ENCODE data around the gene ITPKC. TPM values are rescaled to one million over a fixed set of nuclear protein-coding genes. Genes with fewer than 3 reads are reported as not detected.

Gene ITPKC
- total RNA-seq, 2 donors from 2014 or later, result 15.2 to 15.6 TPM

- H3K27ac ChIP-seq, result no peak overlapping the region
These were observed 35.4 kb downstream of the ITPKC start for GRCh38 chr19:40752257-40752781.

DNA sequence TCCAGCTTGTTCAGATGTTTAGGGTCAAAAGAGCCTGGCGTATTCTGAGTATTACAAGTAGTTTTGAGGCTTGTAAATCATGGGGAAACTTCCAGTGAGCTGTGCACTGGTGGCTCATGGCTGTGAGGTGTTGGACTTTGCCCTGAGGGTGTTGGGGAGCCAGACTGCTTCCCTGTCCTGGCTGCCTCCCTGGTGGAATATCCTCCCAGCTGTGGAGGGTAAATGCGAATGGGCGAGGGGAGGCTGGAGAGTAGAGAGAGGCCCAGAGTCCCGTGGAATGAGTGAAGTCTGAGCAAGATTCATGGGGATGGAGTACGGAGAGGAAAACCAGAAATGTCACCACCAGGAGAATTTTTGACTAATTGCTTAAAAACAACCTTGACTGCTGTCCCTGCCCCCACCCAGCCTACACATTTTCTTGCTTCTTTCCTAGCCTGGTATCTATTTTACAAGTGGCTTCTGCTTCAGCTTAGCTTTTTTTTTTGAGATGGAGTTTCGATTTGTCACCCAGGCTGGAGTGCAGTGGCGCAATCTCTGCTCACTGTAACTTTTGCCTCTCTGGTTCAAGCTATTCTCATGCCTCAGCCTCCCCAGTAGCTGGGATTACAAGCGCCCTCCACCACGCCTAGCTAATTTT is 37.8 kb downstream of the ITPKC start:
- Histone ChIP-seq H3K27ac (no peak overlapping the region), H3K9me3 (no peaks in the 10 kb centered on the region), H3K36me3 (peaks cover 35% of the 10 kb centered on the region), H3K4me3 (no peak overlapping the region), H3K27me3 (no peaks in the 10 kb centered on the region), H3K4me1 (peaks cover 0 to 37% of the 10 kb centered on the region in 2 donors)
- no peak for TF ChIP-seq CTCF (IDR thresholded peaks at IDR 0.05)
- DNase-seq (ENCODE audit: low spot score), result no peak

More at GRCh38 chr19:40752257-40752781, 35.4 kb downstream of the ITPKC start:
- peaks cover 10% of the 10 kb centered on the region for H3K36me3 ChIP-seq
- H3K4me3 ChIP-seq, result peak overlapping the region; percentile 63 to 74
- H3K4me1 ChIP-seq, result peaks cover 0 to 49% of the 10 kb centered on the region in 2 donors
- DNase-seq (ENCODE audit: low spot score), result no peak
- TF ChIP-seq CTCF (IDR thresholded peaks at IDR 0.05), result no peak
- H3K27me3 ChIP-seq, result no peaks in the 10 kb centered on the region
- H3K9me3 ChIP-seq, result no peaks in the 10 kb centered on the region

DNA sequence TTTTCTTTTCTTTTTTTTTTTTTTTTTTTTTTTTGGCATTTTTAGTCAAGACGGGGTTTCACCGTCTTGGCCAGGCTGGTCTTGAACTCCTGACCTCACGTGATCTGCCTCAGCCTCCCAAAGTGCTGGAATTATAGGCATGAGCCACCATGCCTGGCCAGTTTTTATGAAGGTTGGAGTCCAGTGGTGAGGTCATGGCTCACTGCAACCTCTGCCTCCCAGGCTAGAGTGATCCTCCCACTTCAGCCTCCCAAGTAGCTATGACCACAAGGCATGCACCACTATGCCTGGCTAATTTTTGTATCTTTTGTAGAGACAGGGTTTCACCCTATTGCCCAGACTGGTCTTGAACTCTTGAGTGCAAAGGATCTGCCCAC is 38.3 kb downstream of the ITPKC start:
- Histone ChIP-seq H3K4me1 (peaks cover 0 to 33% of the 10 kb centered on the region in 2 donors), H3K4me3 (no peak overlapping the region), H3K36me3 (peaks cover 40% of the 10 kb centered on the region), H3K27me3 (no peaks in the 10 kb centered on the region), H3K9me3 (no peaks in the 10 kb centered on the region), H3K27ac (no peak overlapping the region)
- TF ChIP-seq CTCF (IDR thresholded peaks at IDR 0.05), result no peak
- DNase-seq (ENCODE audit: low spot score), result no peak

GRCh38 chr19:40755791-40756190 is 38.9 kb downstream of the ITPKC start:
- no peak for TF ChIP-seq CTCF (IDR thresholded peaks at IDR 0.05)
- H3K27ac ChIP-seq, result no peak overlapping the region
- no peak for DNase-seq (ENCODE audit: low spot score)
- H3K4me3 ChIP-seq, result no peak overlapping the region
- peaks cover 0 to 33% of the 10 kb centered on the region in 2 donors for H3K4me1 ChIP-seq
- no peaks in the 10 kb centered on the region for H3K27me3 ChIP-seq
- peaks cover 45% of the 10 kb centered on the region for H3K36me3 ChIP-seq
- no peaks in the 10 kb centered on the region for H3K9me3 ChIP-seq

DNA sequence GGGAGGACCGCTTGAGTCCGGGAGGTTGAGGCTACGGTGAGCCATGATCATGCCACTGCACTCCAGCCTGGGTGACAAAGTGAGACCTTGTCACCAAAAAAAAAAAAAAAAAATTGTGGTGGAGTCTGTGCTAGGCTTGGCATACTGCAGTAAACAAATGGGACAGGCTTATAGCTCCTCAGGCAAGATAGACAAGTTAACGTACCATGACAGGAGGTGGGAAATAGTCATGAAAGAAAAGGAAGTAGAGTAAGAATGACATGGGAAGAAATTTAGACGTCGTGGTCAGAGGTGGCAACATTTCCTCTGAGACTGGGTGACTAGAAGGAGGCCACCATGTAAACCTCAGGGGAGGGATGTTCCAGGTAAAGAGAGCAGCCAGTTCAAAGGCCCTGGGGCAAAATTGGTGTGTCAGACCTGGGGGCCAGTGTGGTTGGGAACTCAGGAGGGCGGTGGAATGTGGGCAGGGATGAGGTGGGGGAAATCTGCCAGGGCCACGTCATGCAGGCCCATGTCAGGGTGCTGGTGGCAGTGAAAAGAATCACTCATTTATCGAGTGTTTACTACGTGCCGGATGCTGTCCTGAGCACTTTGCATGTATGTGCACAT is 39.7 kb downstream of the ITPKC start:
- DNase-seq (ENCODE audit: low spot score), result no peak
- Histone ChIP-seq H3K36me3 (peaks cover 51% of the 10 kb centered on the region), H3K27ac (no peak overlapping the region), H3K4me1 (peaks cover 0 to 30% of the 10 kb centered on the region in 2 donors), H3K4me3 (no peak overlapping the region), H3K9me3 (no peaks in the 10 kb centered on the region), H3K27me3 (no peaks in the 10 kb centered on the region)
- TF ChIP-seq CTCF (IDR thresholded peaks at IDR 0.05), result no peak

Measured in right atrium auricular region (tissue), 2 donors.